MCF 10A (cell line): ENCODE measurements around the gene PTPN23. TPM values are rescaled to one million over a fixed set of nuclear protein-coding genes. Genes with fewer than 3 reads are reported as not detected.

ENCODE experiments used
- BruUV-seq: library from RNA; stranded (reverse); fragments of 400-500 nt; replicated peaks from 2 replicates; lab custom pipeline; 2021; lab: Mats Ljungman, UMichigan
- CTCF ChIA-PET: fragments of 300-600 bp; sonication (Branson Sonifier 250); formaldehyde crosslinking; extraction: SDS; loops from one replicate; lab custom pipeline; 2021; ENCODE audit warnings: antibody characterized with exemption, inconsistent platforms; lab: Yijun Ruan, JAX
- POLR2A ChIA-PET: fragments of 300-600, 350-650 bp; sonication (Branson Sonifier 250); formaldehyde crosslinking; extraction: SDS; loops from one replicate; lab custom pipeline; 2020; ENCODE audit warnings: antibody characterized with exemption, inconsistent platforms; lab: Yijun Ruan, JAX
- DNase-seq: peaks from one replicate; pipeline ENCODE4 v3.0.0-alpha.2; 2018; ENCODE audit not compliant: unreplicated experiment
- H3K27ac Mint-ChIP-seq: one replicate; pipeline ENCODE4 v1.8.0; 2022; ENCODE audit warnings: mild to moderate bottlenecking, low read depth, mixed read lengths; ENCODE audit not compliant: unreplicated experiment
- H3K27me3 Mint-ChIP-seq: one replicate; pipeline ENCODE4 v1.8.0; 2022; ENCODE audit warnings: mixed read lengths; ENCODE audit not compliant: insufficient read depth, unreplicated experiment
- H3K36me3 Mint-ChIP-seq: one replicate; pipeline ENCODE4 v1.8.0; 2022; ENCODE audit warnings: mild to moderate bottlenecking, moderate library complexity, mixed read lengths; ENCODE audit not compliant: insufficient read depth, unreplicated experiment
- H3K4me1 Mint-ChIP-seq: one replicate; pipeline ENCODE4 v1.8.0; 2022; ENCODE audit warnings: mixed read lengths; ENCODE audit not compliant: insufficient read depth, unreplicated experiment
- H3K4me3 Mint-ChIP-seq: one replicate; pipeline ENCODE4 v1.8.0; 2022; ENCODE audit warnings: mild to moderate bottlenecking, moderate library complexity, mixed read lengths; ENCODE audit not compliant: unreplicated experiment
- H3K9me3 Mint-ChIP-seq: one replicate; pipeline ENCODE4 v1.8.0; 2022; ENCODE audit warnings: mixed read lengths; ENCODE audit not compliant: unreplicated experiment
- CTCF ChIP-seq: fragments of 200-600 bp; IDR thresholded peaks from one replicate; pipeline ENCODE4 v1.8.0; 2022; ENCODE audit warnings: antibody characterized with exemption, mild to moderate bottlenecking; ENCODE audit not compliant: unreplicated experiment
- intact Hi-C: fragments of 100-400 bp; cut with micrococcal nuclease; formaldehyde crosslinking; loops from 2 replicates; pipeline ENCODE4 v1.14.1; 2022
- total RNA-seq: library from RNA; stranded (reverse); gene quantifications from 2 replicates; pipeline ENCODE4 v1.2.3, GENCODE V29; 2022

PTPN23 gene
- total RNA-seq, 1 experiment from 2014 or later = 44.5 TPM

DNA sequence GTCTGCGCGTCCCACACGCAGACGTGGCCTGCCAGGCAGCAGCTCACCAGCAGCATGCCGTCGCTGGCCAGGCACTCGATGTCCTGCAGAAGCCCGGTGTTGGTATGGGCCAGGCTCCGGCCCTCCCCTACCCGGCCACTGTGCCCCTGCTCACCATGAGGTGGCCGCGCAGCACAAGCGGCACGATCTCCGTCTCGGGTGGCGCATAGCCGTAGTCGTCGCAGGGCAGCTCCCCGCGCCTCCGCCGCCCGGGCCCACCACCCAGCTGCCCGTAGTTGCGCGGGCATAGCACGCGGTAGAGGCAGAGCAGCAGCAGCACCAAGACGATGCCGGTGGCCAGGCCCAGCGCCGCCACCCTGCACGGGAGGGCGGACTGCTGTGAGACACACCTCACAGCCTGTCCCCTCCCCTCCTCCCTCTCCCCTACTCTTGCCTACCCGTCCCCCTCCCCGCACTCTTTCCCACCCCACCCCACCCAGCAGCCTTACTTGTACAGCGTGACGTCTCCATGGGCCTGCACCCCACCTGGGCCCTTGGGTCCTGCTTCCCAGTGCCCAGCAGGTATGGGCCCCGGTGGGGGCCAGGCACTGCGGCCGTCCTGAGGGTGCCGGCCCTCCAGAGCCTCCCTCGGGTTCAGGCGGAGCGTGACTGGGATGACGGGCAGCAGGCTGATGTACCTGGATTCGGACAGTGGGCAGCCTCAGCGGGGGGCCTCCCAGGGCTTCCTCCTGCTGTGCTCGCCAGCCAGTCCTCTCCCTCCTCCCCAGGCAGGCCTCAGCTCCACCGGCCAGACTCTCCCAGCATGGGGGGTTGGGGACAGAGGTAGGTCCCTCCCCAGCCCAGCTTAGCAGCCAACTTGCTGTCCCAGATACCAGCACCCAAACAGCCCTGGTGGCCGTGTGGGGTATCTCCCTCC is 37.6 kb downstream of the PTPN23 start:
- H3K27ac Mint-ChIP-seq = no peak overlapping the region
- DNase-seq = no peak
- TF ChIP-seq CTCF = no peak
- POLR2A ChIA-PET = no interaction called here
- no peaks in the 10 kb centered on the region for H3K9me3 Mint-ChIP-seq
- peaks cover 66% of the 10 kb centered on the region for H3K36me3 Mint-ChIP-seq
- BruUV-seq = no TSS peak
- H3K4me1 Mint-ChIP-seq = no peaks in the 10 kb centered on the region
- intact Hi-C loops = no loop called here
- H3K27me3 Mint-ChIP-seq = no peaks in the 10 kb centered on the region
- CTCF ChIA-PET = interaction anchor here (6.7 kb wide), 1 partner anchor 59 kb away, joined by 86 read pairs; the partner anchor contains the start of gene SCAP
- no peak overlapping the region for H3K4me3 Mint-ChIP-seq

- TF ChIP-seq CTCF = no peak
- intact Hi-C loops = no loop called here
- BruUV-seq = no TSS peak
- H3K9me3 Mint-ChIP-seq = no peaks in the 10 kb centered on the region
- no peak for DNase-seq
- ChIA-PET POLR2A (interaction anchor here (1.2 to 1.8 kb wide), 2 partner anchors 39 to 54 kb away, joined by 3 to 7 read pairs; partner anchors contain the start of gene PTPN23), CTCF (interaction anchor here (1.0 to 6.7 kb wide), 5 partner anchors 13 to 58 kb away, joined by 3 to 86 read pairs (median 7); partner anchors contain the start of gene SCAP)
- no peak overlapping the region for H3K4me3 Mint-ChIP-seq
- H3K27ac Mint-ChIP-seq = no peak overlapping the region
- peaks cover 61% of the 10 kb centered on the region for H3K36me3 Mint-ChIP-seq
- no peaks in the 10 kb centered on the region for H3K27me3 Mint-ChIP-seq
- H3K4me1 Mint-ChIP-seq = no peaks in the 10 kb centered on the region
Observed at GRCh38 chr3:47419083-47420043, 38.5 kb downstream of the PTPN23 start.

DNA sequence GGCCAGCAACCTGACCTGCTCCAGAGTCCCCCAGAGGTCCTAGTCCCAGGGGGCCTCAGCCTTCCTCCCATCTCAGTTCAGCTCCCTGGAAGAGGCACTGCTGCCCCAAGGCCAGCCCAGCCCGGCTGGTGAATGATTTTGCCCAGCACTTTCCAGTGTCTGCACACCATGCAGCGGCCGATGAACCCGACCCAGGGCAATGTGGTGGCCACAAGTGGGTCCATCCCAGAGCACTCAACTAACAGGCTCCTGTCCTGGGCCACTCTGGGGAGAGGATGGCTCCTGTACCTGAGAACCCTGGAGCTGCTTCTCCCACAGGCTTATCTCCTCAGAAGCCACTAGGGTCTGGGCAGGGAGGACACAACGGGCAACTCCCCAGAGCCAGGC is 39.2 kb downstream of the PTPN23 start:
- H3K9me3 Mint-ChIP-seq = no peaks in the 10 kb centered on the region
- no peak for DNase-seq
- H3K4me3 Mint-ChIP-seq = no peak overlapping the region
- no peak overlapping the region for H3K27ac Mint-ChIP-seq
- H3K27me3 Mint-ChIP-seq = no peaks in the 10 kb centered on the region
- intact Hi-C loops = no loop called here
- H3K36me3 Mint-ChIP-seq = peaks cover 59% of the 10 kb centered on the region
- no TSS peak for BruUV-seq
- POLR2A ChIA-PET = interaction anchor here (1.2 to 4.2 kb wide), 4 partner anchors 39 to 58 kb away, joined by 3 to 34 read pairs (median 6); partner anchors contain the start of genes PTPN23 and SCAP
- no peaks in the 10 kb centered on the region for H3K4me1 Mint-ChIP-seq
- CTCF ChIA-PET = interaction anchor here (0.7 to 6.7 kb wide), 10 partner anchors 13 to 68 kb away, joined by 3 to 86 read pairs (median 5); partner anchors contain the start of gene SCAP
- TF ChIP-seq CTCF = no peak
